Measurements from ENCODE around the gene GNAS.
"Not testable (repeated sequence)": the region's sequence is repeated elsewhere in the genome, so short reads cannot be mapped to it uniquely, and the experiment has no call there.

GNAS gene

DNA sequence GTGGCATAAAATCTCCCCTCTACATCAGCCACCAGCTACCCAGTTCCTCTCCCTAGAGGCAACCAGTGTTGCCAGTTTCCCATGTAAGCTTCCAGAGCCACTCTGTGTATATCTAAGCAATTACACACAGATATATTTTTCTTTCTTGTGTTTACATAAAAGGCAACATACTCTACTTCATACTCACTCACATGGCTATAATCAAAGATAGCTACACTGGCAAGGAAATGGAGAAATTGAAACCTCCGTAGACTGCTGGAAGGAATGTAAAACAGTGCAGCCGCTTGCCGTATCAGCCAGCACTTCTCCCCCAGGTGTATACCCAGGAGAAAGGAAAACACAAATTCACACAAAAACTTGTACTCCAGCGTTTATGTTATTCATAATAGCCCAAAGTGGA, 90.0 kb downstream of the GNAS start:
- in situ Hi-C loops (cut with MboI; ENCODE audit: low pct_unique_long_range_greater_than_20kb, low sequenced_read_pairs) = no loop called here
- no peak for DNase-seq

DNA sequence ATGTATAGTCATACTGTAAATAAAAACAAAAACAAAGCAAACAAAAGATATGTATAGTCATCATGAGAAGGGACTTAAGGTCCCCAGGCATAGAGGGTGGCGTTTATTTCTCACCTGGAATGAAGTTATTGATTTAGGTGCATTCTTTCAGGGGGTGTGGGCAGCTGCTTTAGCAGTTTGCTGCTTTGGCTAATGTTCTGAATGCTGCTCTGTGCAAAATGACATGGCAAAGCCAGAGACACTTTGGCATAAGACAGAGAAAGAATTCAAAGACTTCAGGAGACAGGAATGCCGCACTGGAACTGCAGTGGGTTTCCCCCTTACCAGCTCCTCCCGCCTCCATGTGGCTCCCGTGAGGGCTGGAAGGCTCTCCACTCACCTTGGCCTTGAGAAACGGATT, 92.1 kb downstream of the GNAS start:
- in situ Hi-C loops (cut with MboI; ENCODE audit: low pct_unique_long_range_greater_than_20kb, low sequenced_read_pairs) = no loop called here
- DNase-seq = no peak

DNA sequence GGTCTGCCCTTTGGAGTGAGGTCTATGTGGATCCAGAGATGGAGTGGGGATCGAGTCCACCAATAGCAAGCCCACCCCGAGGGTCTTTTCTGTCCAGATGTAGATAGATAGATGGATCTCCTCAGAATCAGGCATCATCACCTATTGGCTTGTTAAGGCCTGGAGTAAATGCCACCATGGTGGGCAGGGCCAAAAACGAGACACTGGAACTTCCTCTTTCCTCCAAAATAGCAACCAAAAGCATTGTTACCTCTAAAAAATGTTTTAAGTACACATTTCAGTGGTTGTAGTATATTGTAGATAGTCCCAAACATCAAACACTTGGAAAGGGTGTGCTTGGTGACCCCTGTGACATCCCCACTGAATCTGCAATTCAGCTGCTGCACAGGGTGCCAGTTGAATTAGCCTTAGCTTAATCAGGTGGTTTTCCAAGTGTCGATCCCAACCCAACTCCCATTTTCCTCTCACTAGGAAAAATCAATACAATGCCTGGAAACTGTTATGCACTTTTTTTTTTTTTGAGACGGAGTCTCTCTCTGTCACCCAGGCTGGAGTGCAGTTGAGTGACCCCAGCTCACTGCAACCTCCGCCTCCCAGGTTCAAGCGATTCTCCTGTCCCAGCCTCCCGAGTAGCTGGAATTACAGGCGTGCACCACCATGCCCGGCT, 93.6 kb downstream of the GNAS start:
- in situ Hi-C loops (cut with MboI; ENCODE audit: low pct_unique_long_range_greater_than_20kb, low sequenced_read_pairs) = no loop called here
- DNase-seq = peak; percentile 46

DNA sequence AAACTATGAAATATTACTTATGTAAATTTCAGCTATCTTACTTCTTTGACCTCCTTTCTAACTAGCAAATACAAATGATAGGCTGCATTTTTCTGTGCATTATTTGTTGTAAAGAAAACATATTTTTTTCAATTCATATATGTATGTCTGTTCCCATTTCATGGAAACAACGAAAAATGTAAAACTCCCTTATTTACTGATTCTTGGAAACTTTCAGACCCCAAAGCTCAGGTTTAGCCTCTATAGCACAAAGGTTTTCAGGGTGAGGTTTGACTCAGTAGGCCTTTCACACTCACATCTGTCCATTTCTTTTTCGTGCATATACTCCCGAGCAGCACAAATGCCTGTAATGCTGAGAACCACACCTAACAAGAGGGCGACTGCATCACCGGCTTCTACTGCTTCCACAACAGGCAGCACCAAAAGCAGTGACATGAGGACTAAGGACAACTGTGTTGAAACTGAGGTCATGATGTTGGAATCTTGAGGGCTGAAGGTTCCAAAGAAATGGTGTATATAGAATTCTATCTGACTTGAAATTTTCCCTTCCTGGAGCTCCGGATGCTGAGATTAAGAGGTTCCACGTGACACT, 95.4 kb downstream of the GNAS start:
- in situ Hi-C loops (cut with MboI; ENCODE audit: low pct_unique_long_range_greater_than_20kb, low sequenced_read_pairs); DNase-seq: not testable (repeated sequence)

DNA sequence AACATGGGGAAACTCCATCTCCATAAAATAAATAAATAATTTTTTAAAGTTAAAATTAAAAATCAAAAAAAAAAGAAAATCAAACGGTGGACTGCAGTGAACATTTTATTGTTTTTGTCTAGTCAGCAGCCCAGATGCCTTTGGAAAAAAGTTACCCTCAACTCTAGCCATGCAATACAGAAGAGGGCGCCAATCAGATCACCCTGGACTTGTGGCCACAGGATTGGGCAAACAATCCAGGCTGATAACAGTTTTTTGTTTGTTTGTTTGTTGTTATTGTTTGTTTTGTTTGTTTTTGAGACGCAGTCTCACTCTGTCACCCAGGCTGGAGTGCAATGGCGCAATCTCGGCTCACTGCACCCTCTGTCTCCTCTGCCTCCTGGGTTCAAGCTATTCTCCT, 98.1 kb downstream of the GNAS start:
- in situ Hi-C loops (cut with MboI; ENCODE audit: low pct_unique_long_range_greater_than_20kb, low sequenced_read_pairs) = no loop called here
- no peak for DNase-seq

DNA sequence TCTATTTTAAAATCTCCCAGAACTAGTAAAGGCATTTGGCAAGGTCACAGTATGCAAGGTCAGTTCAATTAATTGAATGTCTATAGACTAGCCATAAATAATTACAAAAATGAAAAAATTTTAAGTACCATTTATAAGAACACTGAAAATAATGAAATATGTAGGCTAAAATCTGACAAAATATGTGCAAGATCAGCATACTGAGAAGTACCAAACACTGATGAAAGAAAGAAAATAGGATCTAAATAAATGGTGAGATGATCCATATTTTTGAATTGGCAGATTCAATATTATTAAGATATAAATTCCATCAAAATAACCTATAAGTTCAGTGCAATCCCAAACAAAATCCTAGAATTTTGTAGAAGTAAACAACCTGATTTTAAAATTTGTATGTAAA, 100.5 kb downstream of the GNAS start:
- in situ Hi-C loops (cut with MboI; ENCODE audit: low pct_unique_long_range_greater_than_20kb, low sequenced_read_pairs) = no loop called here
- DNase-seq = no peak

DNA sequence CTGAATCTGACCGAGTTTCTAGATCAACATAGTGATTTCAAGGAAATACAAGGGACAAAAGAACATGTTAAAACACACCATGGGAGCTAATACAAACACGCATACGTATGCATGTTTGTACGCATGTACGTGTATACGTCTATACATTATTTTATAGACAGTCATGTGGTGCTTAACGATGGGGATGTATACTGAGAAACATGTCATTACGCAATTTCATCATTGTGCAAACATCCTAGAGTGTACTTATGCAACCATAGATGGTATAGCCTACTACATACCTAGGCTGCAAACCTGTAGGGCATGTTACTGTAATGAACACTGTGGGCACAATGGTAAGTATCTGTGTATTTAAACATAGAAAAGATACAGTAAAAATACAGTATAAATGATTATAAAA, 103.6 kb downstream of the GNAS start:
- DNase-seq = no peak
- in situ Hi-C loops (cut with MboI; ENCODE audit: low pct_unique_long_range_greater_than_20kb, low sequenced_read_pairs) = no loop called here

DNA sequence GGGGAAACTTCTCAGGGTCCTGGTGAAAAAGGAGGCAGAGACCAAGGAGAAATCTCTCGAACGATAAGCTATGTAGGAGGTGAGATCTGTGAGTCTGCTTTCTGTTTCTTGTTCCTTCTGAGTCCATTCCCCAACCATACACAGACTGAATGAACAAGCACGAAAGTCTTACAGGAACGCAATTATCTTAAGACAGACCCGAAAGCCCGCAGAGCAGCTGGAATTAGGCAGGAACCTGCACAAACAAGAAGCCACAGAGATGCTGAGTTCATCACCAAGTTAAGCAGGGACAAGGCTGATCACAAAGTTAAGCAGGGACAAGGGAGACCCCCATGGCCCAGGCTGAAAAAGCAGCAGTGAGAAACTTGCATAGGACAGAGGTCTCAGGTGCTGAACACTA, 107.1 kb downstream of the GNAS start:
- in situ Hi-C loops (cut with MboI; ENCODE audit: low pct_unique_long_range_greater_than_20kb, low sequenced_read_pairs) = no loop called here
- no peak for DNase-seq
